Middle frontal gyrus (tissue), 1 donor: Measurements from ENCODE around the gene FBXO38.

Experiments used
- DNase-seq: peaks from one replicate; pipeline ENCODE4 v3.0.0-alpha.2; 2015; ENCODE audit warnings: low spot score; ENCODE audit errors: extremely low spot score

The FBXO38 gene

GRCh38 chr5:148383564-148384379, at the start of gene FBXO38:
TSS of gene FBXO38 (plus strand) at chr5:148383958. CDS start at chr5:148394777, 10,819 bp downstream.
- peak; percentile 90 for DNase-seq

- no peak for DNase-seq
Observed at GRCh38 chr5:148335259-148335658, 48.5 kb upstream of the FBXO38 start, which contains the start of gene SPINK9. TSS of gene SPINK9 (plus strand) at chr5:148335559. CDS start at chr5:148335614, 55 bp downstream.

- no peak for DNase-seq
Observed at GRCh38 chr5:148336704-148337435, 46.9 kb upstream of the FBXO38 start.

- DNase-seq: no peak
Observed at GRCh38 chr5:148342371-148343045, 41.2 kb upstream of the FBXO38 start.

- DNase-seq: no peak
Observed at GRCh38 chr5:148343046-148343407, 40.7 kb upstream of the FBXO38 start.

GRCh38 chr5:148343603-148344487, 39.9 kb upstream of the FBXO38 start:
- no peak for DNase-seq

- DNase-seq: no peak
Observed at GRCh38 chr5:148347706-148348105, 36.1 kb upstream of the FBXO38 start.

GRCh38 chr5:148352696-148353095, 31.1 kb upstream of the FBXO38 start:
- DNase-seq: no peak

- DNase-seq: no peak
Observed at GRCh38 chr5:148353634-148354033, 30.1 kb upstream of the FBXO38 start.

- no peak for DNase-seq
Observed at GRCh38 chr5:148364343-148364742, 19.4 kb upstream of the FBXO38 start.

- DNase-seq: no peak
Observed at GRCh38 chr5:148368299-148368698, 15.5 kb upstream of the FBXO38 start.

GRCh38 chr5:148372166-148372725, 11.5 kb upstream of the FBXO38 start:
- no peak for DNase-seq

- no peak for DNase-seq
Observed at GRCh38 chr5:148372893-148373292, 10.9 kb upstream of the FBXO38 start.

GRCh38 chr5:148374690-148375360, 8.9 kb upstream of the FBXO38 start:
- no peak for DNase-seq

GRCh38 chr5:148376198-148376597, 7.6 kb upstream of the FBXO38 start:
- DNase-seq: no peak

- no peak for DNase-seq
Observed at GRCh38 chr5:148378670-148379069, 5.1 kb upstream of the FBXO38 start.

- no peak for DNase-seq
Observed at GRCh38 chr5:148379340-148379739, 4.4 kb upstream of the FBXO38 start.

GRCh38 chr5:148381906-148382305, 1.9 kb upstream of the FBXO38 start:
- DNase-seq: no peak

- DNase-seq: no peak
Observed at GRCh38 chr5:148382961-148383360, 797 bp upstream of the FBXO38 start.

GRCh38 chr5:148384380-148384737, 601 bp downstream of the FBXO38 start:
- DNase-seq: no peak
